Tibial artery (tissue), 4 donors: ENCODE data around the gene PRR5L.

ENCODE experiments used
- DNase-seq, 2 donors: peaks; one replicate each; pipeline ENCODE4 v3.0.0-alpha.2; 2019
- H3K27ac ChIP-seq, 2 donors: fragments of 200-600 bp; sonication (generic) in 1 of 2; 1 replicate in 1 of 2; 2 replicates in 1 of 2; pipeline ENCODE4 v1.5.1; 2018 to 2019; ENCODE audit warnings: mild to moderate bottlenecking in 1 of 2
- H3K27me3 ChIP-seq, 2 donors: fragments of 200-600 bp; sonication (generic) in 1 of 2; one replicate each; pipeline versions ENCODE4 v1.5.1 to v1.6.0; 2016 to 2019
- H3K36me3 ChIP-seq, 3 donors: fragments of 200-600 bp; sonication (generic) in 2 of 3; one replicate each; pipeline ENCODE4 v1.5.1; 2016 to 2019; ENCODE audit warnings: mild to moderate bottlenecking in 2 of 3
- H3K4me1 ChIP-seq, 4 donors: fragments of 200-600 bp; sonication (generic) in 2 of 4; 1 replicate in 3 of 4; 2 replicates in 1 of 4; pipeline ENCODE4 v1.5.1; 2016 to 2019
- H3K4me3 ChIP-seq, 2 donors: fragments of 200-600 bp; sonication (generic) in 1 of 2; 1 replicate in 1 of 2; 2 replicates in 1 of 2; pipeline ENCODE4 v1.5.1; 2018 to 2019; ENCODE audit warnings: mild to moderate bottlenecking in 2 of 2
- H3K9me3 ChIP-seq, 3 donors: fragments of 200-600 bp; sonication (generic) in 1 of 3; one replicate each; pipeline ENCODE4 v1.5.1; 2016 to 2019
- CTCF ChIP-seq, 2 experiments: fragments of 200-600 bp in 1 of 2; fragments of 450-650 bp in 1 of 2; IDR thresholded peaks; one replicate each; pipeline ENCODE4 v1.5.1; 2017 to 2019; ENCODE audit warnings: antibody characterized with exemption in 2 of 2, mild to moderate bottlenecking in 1 of 2, moderate library complexity in 1 of 2
- intact Hi-C: fragments of 100-400 bp; cut with DNase I; formaldehyde crosslinking; loops from one replicate; pipeline ENCODE4 v1.15.0; 2023; ENCODE audit warnings: low total_unique reads

Gene PRR5L

DNA sequence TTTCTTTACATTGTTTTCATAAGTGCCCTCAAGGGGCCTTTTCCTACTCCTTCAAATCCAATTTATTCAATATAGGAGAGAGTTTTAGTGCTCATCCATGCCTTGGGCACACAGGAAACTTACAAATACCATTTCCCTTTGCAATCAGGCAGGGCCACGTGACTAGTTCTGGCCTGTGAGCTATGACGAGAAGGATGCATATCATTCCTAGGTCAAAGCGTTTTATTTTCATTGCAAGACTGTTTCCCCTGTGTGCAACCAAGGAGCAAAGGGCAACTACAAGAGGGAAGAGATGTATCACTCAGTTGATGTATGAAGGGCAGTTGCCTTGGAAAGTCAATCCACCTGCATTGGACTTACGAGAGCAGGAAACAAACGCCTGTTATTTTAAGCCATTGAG, 215.9 kb downstream of the PRR5L start:
- H3K36me3 ChIP-seq: no peaks in the 10 kb centered on the region
- no peak for DNase-seq
- no peak overlapping the region for H3K27ac ChIP-seq
- intact Hi-C loops: no loop called here
- H3K4me1 ChIP-seq: peaks cover 0 to 13% (median 3%) of the 10 kb centered on the region in 4 donors
- peaks cover 0 to 6% (median 0%) of the 10 kb centered on the region in 3 donors for H3K9me3 ChIP-seq
- H3K27me3 ChIP-seq: peaks cover 0 to 4% of the 10 kb centered on the region in 2 donors
- no peak overlapping the region for H3K4me3 ChIP-seq
- no peak for TF ChIP-seq CTCF (IDR thresholded peaks at IDR 0.05)

DNA sequence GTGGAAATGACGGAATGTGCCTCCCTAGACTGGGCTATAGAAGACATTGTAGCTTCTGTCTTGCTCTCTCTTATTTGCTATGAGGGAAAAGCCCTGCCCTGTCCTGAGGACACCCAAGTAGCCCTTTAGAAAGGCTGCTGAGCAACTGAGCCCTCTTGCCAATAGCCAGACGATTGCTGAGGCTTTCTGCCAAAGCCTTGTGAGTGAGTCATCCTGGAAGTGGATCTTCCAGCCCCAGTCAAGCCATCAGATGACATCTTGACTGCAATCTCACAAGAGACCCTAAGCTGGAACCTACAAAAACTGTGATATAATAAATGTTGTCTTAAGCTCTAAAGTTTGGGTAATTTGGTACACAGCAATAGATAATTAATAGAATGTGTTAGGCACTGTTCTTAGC, 217.9 kb downstream of the PRR5L start:
- peaks cover 0 to 2% (median 0%) of the 10 kb centered on the region in 4 donors for H3K4me1 ChIP-seq
- peaks cover 0 to 6% (median 0%) of the 10 kb centered on the region in 3 donors for H3K9me3 ChIP-seq
- intact Hi-C loops: no loop called here
- peaks cover 0 to 4% of the 10 kb centered on the region in 2 donors for H3K27me3 ChIP-seq
- H3K4me3 ChIP-seq: no peak overlapping the region
- TF ChIP-seq CTCF (IDR thresholded peaks at IDR 0.05): no peak
- no peak overlapping the region for H3K27ac ChIP-seq
- DNase-seq: no peak
- no peaks in the 10 kb centered on the region for H3K36me3 ChIP-seq
